PFSK-1 (cell line): Measurements from ENCODE around the gene ELL2.

Experiments used
- POLR2AphosphoS5 ChIP-seq: IDR thresholded peaks from 2 replicates; pipeline ENCODE4 v1.6.1; 2012; ENCODE audit warnings: low read depth, mild to moderate bottlenecking, control low read depth, low read length, moderate library complexity
- TAF1 ChIP-seq: IDR thresholded peaks from 2 replicates; pipeline ENCODE4 v1.6.1; 2012; ENCODE audit warnings: low read length, control low read depth, borderline replicate concordance; ENCODE audit not compliant: insufficient read depth

DNA sequence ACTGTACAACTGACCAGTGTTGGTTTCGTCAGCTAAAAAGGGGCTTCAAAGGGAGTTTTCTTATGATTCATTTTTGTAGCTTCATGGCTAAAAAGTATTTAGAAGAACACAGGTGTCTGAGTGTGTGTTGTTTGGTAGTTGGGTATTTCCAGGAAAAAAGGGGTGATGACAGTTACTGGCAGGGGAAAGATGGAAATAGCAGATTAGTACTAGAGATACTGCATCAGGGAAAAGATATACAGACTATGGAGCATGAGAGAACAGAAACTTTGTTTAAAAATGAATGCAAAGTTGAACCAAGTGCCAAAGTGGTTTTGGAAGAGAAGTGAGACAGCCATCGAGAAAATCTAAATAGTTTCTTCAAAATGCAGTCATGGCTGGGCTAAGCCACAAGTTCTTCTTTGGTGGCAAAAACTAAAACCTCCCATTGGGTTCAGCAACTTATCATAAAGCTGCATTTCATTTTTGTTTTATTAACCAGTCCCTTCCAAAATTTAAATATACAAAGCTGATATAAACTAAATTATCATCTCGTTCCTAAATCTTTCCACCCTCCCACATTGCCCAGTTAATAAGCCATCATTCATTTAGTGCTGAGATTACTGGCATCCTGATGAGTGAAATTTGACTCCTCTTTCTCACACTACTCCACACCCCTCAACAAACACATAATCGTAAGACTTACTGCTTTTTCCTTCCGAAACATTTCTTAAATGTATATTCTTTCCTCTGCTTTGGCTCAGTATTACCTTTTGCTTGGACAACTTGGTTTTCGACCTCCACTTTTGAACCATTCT lies 33.5 kb downstream of the ELL2 start:
- TF ChIP-seq TAF1 (no peak), POLR2AphosphoS5 (no peak)
